DND-41 (cell line): ENCODE results near the gene VAV2.

Experiments used
- ATAC-seq: fragments of 200-7000 bp; cut with Tn5 transposase; 3 replicates; pipeline ENCODE4 v1.9.1; 2021; ENCODE audit warnings: low read depth; ENCODE audit not compliant: insufficient read depth
- DNase-seq: peaks from one replicate; pipeline ENCODE4 v3.0.0-alpha.2; 2020
- H2AFZ ChIP-seq: 2 replicates; pipeline ENCODE4 v1.6.0; 2012; ENCODE audit warnings: low read depth, low read length
- H3K27ac ChIP-seq: 2 replicates; pipeline ENCODE4 v1.5.1; 2012; ENCODE audit warnings: low read length, inconsistent platforms
- H3K27me3 ChIP-seq: fragments of 200-600 bp; sonication (generic); 2 replicates; pipeline ENCODE4 v1.6.0; 2012; ENCODE audit warnings: low read length, mild to moderate bottlenecking, inconsistent platforms; ENCODE audit not compliant: insufficient read depth, poor library complexity
- H3K36me3 ChIP-seq: 2 replicates; pipeline ENCODE4 v1.5.1; 2012; ENCODE audit warnings: low read length, inconsistent platforms; ENCODE audit not compliant: insufficient read depth
- H3K4me1 ChIP-seq: 2 replicates; pipeline ENCODE4 v1.5.1; 2012; ENCODE audit warnings: mild to moderate bottlenecking, low read length; ENCODE audit not compliant: insufficient read depth
- H3K4me2 ChIP-seq: 2 replicates; pipeline ENCODE4 v1.6.0; 2012; ENCODE audit warnings: mild to moderate bottlenecking, moderate library complexity, low read length, inconsistent platforms; ENCODE audit not compliant: insufficient read depth
- H3K4me3 ChIP-seq, 2 experiments: fragments of 200-600 bp in 1 of 2; shearing (Covaris generic) in 1 of 2; 2 replicates each; pipeline ENCODE4 v1.5.1; 2012 to 2016; ENCODE audit warnings: inconsistent platforms in 2 of 2, low read length in 2 of 2, mild to moderate bottlenecking in 2 of 2, low read depth in 1 of 2, moderate library complexity in 1 of 2
- H3K79me2 ChIP-seq: 2 replicates; pipeline ENCODE4 v1.6.0; 2012; ENCODE audit warnings: low read length, inconsistent platforms; ENCODE audit not compliant: insufficient read depth
- H3K9ac ChIP-seq: 2 replicates; pipeline ENCODE4 v1.6.0; 2012; ENCODE audit warnings: low read depth, mild to moderate bottlenecking, inconsistent platforms, low read length, moderate library complexity
- H3K9me3 ChIP-seq: 2 replicates; pipeline ENCODE4 v1.5.1; 2012; ENCODE audit warnings: low read length, moderate library complexity, mild to moderate bottlenecking, inconsistent platforms; ENCODE audit not compliant: insufficient read depth, severe bottlenecking
- H4K20me1 ChIP-seq: 2 replicates; pipeline ENCODE4 v1.6.0; 2012; ENCODE audit warnings: low read length; ENCODE audit not compliant: insufficient read depth
- CTCF ChIP-seq: IDR thresholded peaks from 2 replicates; pipeline ENCODE4 v1.5.1; 2012; ENCODE audit warnings: borderline replicate concordance, low read length, moderate library complexity, mild to moderate bottlenecking; ENCODE audit not compliant: poor library complexity, severe bottlenecking; ENCODE audit errors: extremely low read depth
- EZH2 ChIP-seq: IDR thresholded peaks from 3 replicates; pipeline ENCODE4 v1.6.1; 2012; ENCODE audit warnings: borderline replicate concordance, low read depth, mild to moderate bottlenecking, moderate library complexity, low read length, inconsistent platforms; ENCODE audit not compliant: severe bottlenecking

VAV2 gene

GRCh38 chr9:133953621-133953975, 38.5 kb downstream of the VAV2 start:
- H3K4me2 ChIP-seq, result no peak overlapping the region
- no peaks in the 10 kb centered on the region for H3K4me1 ChIP-seq
- no peak overlapping the region for H3K4me3 ChIP-seq
- no peaks in the 10 kb centered on the region for H4K20me1 ChIP-seq
- no peak for ATAC-seq
- no peaks in the 10 kb centered on the region for H3K79me2 ChIP-seq
- no peaks in the 10 kb centered on the region for H3K9me3 ChIP-seq
- H3K36me3 ChIP-seq, result no peaks in the 10 kb centered on the region
- DNase-seq, result no peak
- no peak for TF ChIP-seq CTCF
- no peak for TF ChIP-seq EZH2
- H2AFZ ChIP-seq, result no peak overlapping the region
- no peak overlapping the region for H3K27ac ChIP-seq
- no peaks in the 10 kb centered on the region for H3K27me3 ChIP-seq
- no peak overlapping the region for H3K9ac ChIP-seq

GRCh38 chr9:133952598-133953550, 39.2 kb downstream of the VAV2 start:
- Histone ChIP-seq H3K9ac (no peak overlapping the region), H3K27me3 (no peaks in the 10 kb centered on the region), H3K4me1 (no peaks in the 10 kb centered on the region), H2AFZ (no peak overlapping the region), H3K9me3 (no peaks in the 10 kb centered on the region), H3K36me3 (no peaks in the 10 kb centered on the region), H4K20me1 (no peaks in the 10 kb centered on the region), H3K4me2 (no peak overlapping the region), H3K27ac (no peak overlapping the region), H3K4me3 (no peak overlapping the region), H3K79me2 (no peaks in the 10 kb centered on the region)
- DNase-seq (no peak), ATAC-seq (no peak)
- TF ChIP-seq EZH2, result no peak

GRCh38 chr9:133951265-133951664, 40.9 kb downstream of the VAV2 start:
- no peak overlapping the region for H3K4me2 ChIP-seq
- DNase-seq (no peak), ATAC-seq (no peak)
- no peaks in the 10 kb centered on the region for H3K36me3 ChIP-seq
- H3K27ac ChIP-seq, result no peak overlapping the region
- H3K4me1 ChIP-seq, result no peaks in the 10 kb centered on the region
- no peaks in the 10 kb centered on the region for H3K9me3 ChIP-seq
- no peaks in the 10 kb centered on the region for H3K79me2 ChIP-seq
- H3K27me3 ChIP-seq, result no peaks in the 10 kb centered on the region
- H4K20me1 ChIP-seq, result no peaks in the 10 kb centered on the region
- H3K4me3 ChIP-seq, result no peak overlapping the region
- TF ChIP-seq EZH2 (no peak), CTCF (no peak)
- H3K9ac ChIP-seq, result no peak overlapping the region
- H2AFZ ChIP-seq, result no peak overlapping the region

GRCh38 chr9:133950629-133951111, 41.5 kb downstream of the VAV2 start:
- Histone ChIP-seq H3K27ac (no peak overlapping the region), H3K27me3 (no peaks in the 10 kb centered on the region), H2AFZ (no peak overlapping the region), H3K4me3 (no peak overlapping the region), H3K36me3 (no peaks in the 10 kb centered on the region), H4K20me1 (no peaks in the 10 kb centered on the region), H3K4me2 (no peak overlapping the region), H3K4me1 (no peaks in the 10 kb centered on the region), H3K9ac (no peak overlapping the region), H3K9me3 (no peaks in the 10 kb centered on the region), H3K79me2 (no peaks in the 10 kb centered on the region)
- no peak for TF ChIP-seq EZH2
- no peak for TF ChIP-seq CTCF
- no peak for ATAC-seq
- no peak for DNase-seq
